B cell (primary cell): ENCODE results near the gene INF2. TPM values are rescaled to one million over a fixed set of nuclear protein-coding genes. Genes with fewer than 3 reads are reported as not detected.

Source experiments
- ATAC-seq: fragments of 200-7000 bp; cut with Tn5 transposase; one replicate; pipeline ENCODE4 v1.10.0; 2021; ENCODE audit warnings: low read depth, mild to moderate bottlenecking, moderate number of reproducible peaks, moderate library complexity
- CTCF ChIA-PET: fragments of 350-600 bp; sonication (Branson Sonifier 250); formaldehyde crosslinking; loops from one replicate; lab custom pipeline; 2021; ENCODE audit warnings: antibody characterized with exemption, inconsistent platforms; lab: Charles Lee
- POLR2A ChIA-PET: fragments of 350-600 bp; sonication (Branson Sonifier 250); formaldehyde crosslinking; loops from one replicate; lab custom pipeline; 2021; ENCODE audit warnings: antibody characterized with exemption; lab: Charles Lee
- DNase-seq: peaks from one replicate; pipeline ENCODE4 v3.0.0; 2013
- H2AFZ ChIP-seq: 2 replicates; pipeline ENCODE4 v1.6.1; 2012; ENCODE audit warnings: mild to moderate bottlenecking, low read depth, low read length; ENCODE audit not compliant: insufficient read depth, poor library complexity, severe bottlenecking
- H3K27ac ChIP-seq, 2 donors: 1 replicate in 1 of 2; 2 replicates in 1 of 2; pipeline ENCODE4 v1.5.1; 2012 to 2013; ENCODE audit warnings: low read length in 2 of 2, mild to moderate bottlenecking in 2 of 2, moderate library complexity in 1 of 2
- H3K27me3 ChIP-seq, 4 experiments: fragments of 200-600 bp in 1 of 4; sonication (generic) in 1 of 4; replicated peaks in 1 of 4; 1 replicate in 2 of 4; 2 replicates in 2 of 4; pipeline versions ENCODE4 v1.6.1 to v1.7.0; 2013 to 2016; ENCODE audit warnings: low read length in 3 of 4, mild to moderate bottlenecking in 2 of 4, mixed read lengths in 1 of 4, moderate library complexity in 1 of 4; ENCODE audit not compliant: insufficient read depth in 4 of 4, control insufficient read depth in 3 of 4; ENCODE audit errors: control extremely low read depth in 1 of 4
- H3K36me3 ChIP-seq, 2 experiments: replicated peaks in 1 of 2; 1 replicate in 1 of 2; 2 replicates in 1 of 2; pipeline versions ENCODE4 v1.6.1 to v1.7.1; 2013; ENCODE audit warnings: low read length in 1 of 2; ENCODE audit not compliant: insufficient read depth in 2 of 2, control insufficient read depth in 1 of 2; ENCODE audit errors: control extremely low read depth in 1 of 2, extremely low read depth in 1 of 2
- H3K4me1 ChIP-seq, 2 donors: fragments of 200-600 bp in 1 of 2; sonication (generic) in 1 of 2; 1 replicate in 1 of 2; 2 replicates in 1 of 2; pipeline versions ENCODE4 v1.5.1 to v1.6.1; 2013 to 2017; ENCODE audit warnings: low read length in 2 of 2; ENCODE audit not compliant: control insufficient read depth in 2 of 2, insufficient read depth in 2 of 2
- H3K4me2 ChIP-seq: replicated peaks from 2 replicates; pipeline ENCODE3; 2012; ENCODE audit warnings: mild to moderate bottlenecking, low read depth, low read length; ENCODE audit not compliant: poor library complexity, severe bottlenecking
- H3K4me3 ChIP-seq, 5 experiments: fragments of 200-600 bp in 1 of 5; sonication (generic) in 1 of 5; 1 replicate in 3 of 5; 2 replicates in 2 of 5; pipeline versions ENCODE4 v1.5.1 to v1.7.0; 2011 to 2016; ENCODE audit warnings: low read length in 4 of 5, mild to moderate bottlenecking in 4 of 5, low read depth in 2 of 5, control low read depth in 1 of 5, moderate library complexity in 1 of 5; ENCODE audit not compliant: insufficient read depth in 1 of 5; ENCODE audit errors: control extremely low read depth in 1 of 5, extremely low read depth in 1 of 5
- H3K79me2 ChIP-seq: fragments of 200-600 bp; sonication (generic); one replicate; pipeline ENCODE4 v1.6.0; 2016; ENCODE audit warnings: low read length; ENCODE audit not compliant: control insufficient read depth, insufficient read depth
- H3K9ac ChIP-seq: fragments of 200-600 bp; sonication (generic); 2 replicates; pipeline ENCODE4 v1.6.1; 2017; ENCODE audit warnings: mild to moderate bottlenecking, low read length, moderate library complexity
- H3K9me3 ChIP-seq, 3 donors: one replicate each; pipeline versions ENCODE4 v1.6.1 to v1.7.1; 2013; ENCODE audit warnings: low read length in 2 of 3; ENCODE audit not compliant: control insufficient read depth in 2 of 3, insufficient read depth in 1 of 3; ENCODE audit errors: control extremely low read depth in 1 of 3
- H4K20me1 ChIP-seq: 2 replicates; pipeline ENCODE4 v1.6.0; 2012; ENCODE audit warnings: mild to moderate bottlenecking, low read length; ENCODE audit not compliant: insufficient read depth, control insufficient read depth, poor library complexity, severe bottlenecking
- H3K27ac Mint-ChIP-seq: one replicate; pipeline ENCODE4 v1.8.0; 2021; ENCODE audit warnings: mixed read lengths
- H3K27me3 Mint-ChIP-seq: one replicate; pipeline ENCODE4 v1.8.0; 2021; ENCODE audit warnings: mixed read lengths
- H3K4me1 Mint-ChIP-seq: one replicate; pipeline ENCODE4 v1.8.0; 2021; ENCODE audit warnings: mixed read lengths
- H3K4me3 Mint-ChIP-seq: one replicate; pipeline ENCODE4 v1.8.0; 2021; ENCODE audit warnings: mixed read lengths
- H3K9me3 Mint-ChIP-seq: one replicate; pipeline ENCODE4 v1.8.0; 2022; ENCODE audit warnings: mixed read lengths; ENCODE audit not compliant: insufficient read depth
- CTCF ChIP-seq: fragments of 200-600 bp; IDR thresholded peaks from one replicate; pipeline ENCODE4 v1.8.0; 2022; ENCODE audit warnings: antibody characterized with exemption, mild to moderate bottlenecking
- EZH2 ChIP-seq: IDR thresholded peaks from 2 replicates; pipeline ENCODE4 v1.6.1; 2012; ENCODE audit warnings: borderline replicate concordance, low read depth, mild to moderate bottlenecking, moderate library complexity, low read length; ENCODE audit not compliant: insufficient read depth, poor library complexity, severe bottlenecking
- WGBS: methylation state at CpG from one replicate; pipeline ENCODE4 v1.1.5; 2013; ENCODE audit warnings: missing lambda C conversion rate; ENCODE audit not compliant: insufficient coverage; 5-methylcytosine and 5-hydroxymethylcytosine counted together
- intact Hi-C: fragments of 100-400 bp; cut with micrococcal nuclease; formaldehyde crosslinking; loops from one replicate; pipeline ENCODE4 v1.10.0; 2022
- polyA plus RNA-seq: library from polyadenylated mRNA; depleted of rRNA; stranded (reverse); fragments of >200 nt; gene quantifications from 2 replicates; pipeline ENCODE4 v1.2.3, GENCODE V29; 2012
- total RNA-seq, 2 donors: library from RNA; stranded (reverse); fragments of 120-200 nt in 1 of 2; gene quantifications; 1 replicate in 1 of 2; 2 replicates in 1 of 2; pipeline versions ENCODE4 v1.2.3 to v1.2.4, GENCODE V29; 2013 to 2022

Gene INF2
- total and polyA plus RNA-seq, 2 donors (not counting 1 experiment from before 2014, with no cell fraction given), result 90.2 to 100 TPM

DNA sequence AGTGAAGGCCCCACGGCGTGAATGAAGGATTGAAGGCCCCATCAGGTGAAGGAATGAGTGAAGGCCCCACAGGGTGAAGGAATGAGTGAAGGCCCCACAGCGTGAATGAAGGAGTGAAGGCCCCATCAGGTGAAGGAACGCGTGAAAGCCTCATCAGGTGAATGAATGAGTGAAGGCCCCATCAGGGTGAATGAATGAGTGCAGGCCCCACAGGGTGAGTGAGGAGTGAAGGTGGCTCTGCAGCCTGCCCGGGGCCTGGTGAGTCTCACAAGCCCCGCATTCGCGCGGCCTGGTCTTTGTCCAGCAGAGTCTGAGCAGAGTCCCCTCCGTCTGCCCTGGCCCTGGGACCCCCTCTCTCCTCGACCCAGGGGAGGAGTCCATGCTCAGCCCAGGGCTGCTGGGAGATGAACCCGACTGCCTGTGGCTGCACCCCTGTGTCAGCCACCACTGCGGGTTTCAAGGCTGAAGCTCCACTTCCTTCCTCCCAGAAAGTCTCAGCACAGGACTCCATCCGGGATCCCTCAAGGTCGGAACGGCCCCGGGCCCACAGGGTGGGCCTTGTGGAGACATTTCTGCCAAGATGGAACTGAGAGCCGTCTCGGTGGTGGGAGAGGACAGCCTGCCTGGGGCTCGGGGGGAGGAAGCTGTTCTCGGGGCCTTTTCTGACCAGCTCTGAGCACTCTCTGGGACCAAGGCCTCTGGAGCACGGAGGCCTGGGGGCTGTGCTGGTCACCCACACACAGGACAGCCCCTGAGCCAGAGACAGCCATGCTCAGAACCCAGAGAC lies 47.5 kb upstream of the INF2 start:
- H3K36me3 ChIP-seq, result no peaks in the 10 kb centered on the region
- intact Hi-C loops, result no loop called here
- no peaks in the 10 kb centered on the region for H3K79me2 ChIP-seq
- H3K9me3 ChIP-seq, result peaks cover 0 to 12% (median 4%) of the 10 kb centered on the region in 3 donors
- H3K27me3 ChIP-seq, result peaks cover 0 to 10% (median 0%) of the 10 kb centered on the region in 4 experiments
- ChIA-PET CTCF (interaction anchor here (0.6 to 1.2 kb wide), 3 partner anchors 67 to 173 kb away, joined by 3 to 4 read pairs (median 3); no protein-coding TSS in a partner anchor), POLR2A (interaction anchor here (1.1 kb wide), 1 partner anchor 69 kb away, joined by 3 read pairs; no protein-coding TSS in a partner anchor)
- no peak for ATAC-seq
- peak overlapping the region; percentile 34 for H3K4me2 ChIP-seq
- H4K20me1 ChIP-seq, result no peaks in the 10 kb centered on the region
- H3K27ac ChIP-seq, result no peak overlapping the region
- no peak overlapping the region for H3K4me3 Mint-ChIP-seq
- DNase-seq, result peak; percentile 19
- TF ChIP-seq EZH2, result no peak
- no peak for TF ChIP-seq CTCF
- H3K9ac ChIP-seq, result no peak overlapping the region
- H3K9me3 Mint-ChIP-seq, result no peaks in the 10 kb centered on the region
- H3K4me3 ChIP-seq, result no peak overlapping the region
- H3K4me1 ChIP-seq, result peaks cover 18 to 20% of the 10 kb centered on the region in 2 donors
- H2AFZ ChIP-seq, result peak overlapping the region; percentile 56
- H3K4me1 Mint-ChIP-seq, result peaks cover 12% of the 10 kb centered on the region
- 62% methylated on average over 23 of the region's 23 CpGs for WGBS
- peaks cover 9% of the 10 kb centered on the region for H3K27me3 Mint-ChIP-seq
- H3K27ac Mint-ChIP-seq, result no peak overlapping the region

GRCh38 chr14:104642540-104642868 lies 46.9 kb upstream of the INF2 start:
- no peaks in the 10 kb centered on the region for H4K20me1 ChIP-seq
- no peaks in the 10 kb centered on the region for H3K9me3 Mint-ChIP-seq
- no peak overlapping the region for H3K4me3 Mint-ChIP-seq
- no peak overlapping the region for H3K4me3 ChIP-seq
- POLR2A ChIA-PET, result interaction anchor here (1.1 kb wide), 1 partner anchor 68 kb away, joined by 3 read pairs; no protein-coding TSS in a partner anchor
- peak overlapping the region; percentile 56 for H2AFZ ChIP-seq
- no peak overlapping the region for H3K9ac ChIP-seq
- ATAC-seq, result no peak
- intact Hi-C loops, result no loop called here
- H3K27ac ChIP-seq, result no peak overlapping the region
- TF ChIP-seq CTCF (no peak), EZH2 (no peak)
- H3K27me3 Mint-ChIP-seq, result peaks cover 6% of the 10 kb centered on the region
- H3K4me1 ChIP-seq, result peaks cover 23 to 25% of the 10 kb centered on the region in 2 donors
- H3K79me2 ChIP-seq, result no peaks in the 10 kb centered on the region
- peak; percentile 6 for DNase-seq
- H3K9me3 ChIP-seq, result peaks cover 0 to 12% (median 4%) of the 10 kb centered on the region in 3 donors
- H3K4me2 ChIP-seq, result peak overlapping the region; percentile 34
- CTCF ChIA-PET, result interaction anchor here (1.2 kb wide), 2 partner anchors 66 to 71 kb away, joined by 3 to 4 read pairs; no protein-coding TSS in a partner anchor
- WGBS, result 96% methylated on average over 5 of the region's 9 CpGs
- peaks cover 0 to 10% (median 0%) of the 10 kb centered on the region in 4 experiments for H3K27me3 ChIP-seq
- no peaks in the 10 kb centered on the region for H3K36me3 ChIP-seq
- H3K27ac Mint-ChIP-seq, result no peak overlapping the region
- H3K4me1 Mint-ChIP-seq, result peaks cover 17% of the 10 kb centered on the region
